HG03354 (cell line): Measurements from ENCODE around the gene HNMT.
"Not testable (repeated sequence)": the region's sequence is repeated elsewhere in the genome, so short reads cannot be mapped to it uniquely, and the experiment has no call there.

Source experiments
- ATAC-seq: cut with Tn5 transposase; IDR thresholded peaks from one replicate; pipeline ENCODE4 v1.9.1; 2021; ENCODE audit warnings: mild to moderate bottlenecking; ENCODE audit not compliant: unreplicated experiment, poor library complexity, severe bottlenecking

The HNMT gene

GRCh38 chr2:137964066-137964858, at the start of gene HNMT:
TSS of gene HNMT (plus strand) at chr2:137964473. CDS start at chr2:137964492, 19 bp downstream.
- ATAC-seq = no peak

- no peak for ATAC-seq
These were observed 43.0 kb upstream of the HNMT start for GRCh38 chr2:137921105-137921880.

GRCh38 chr2:137922171-137922570, 42.1 kb upstream of the HNMT start:
- ATAC-seq = not testable (repeated sequence)

- ATAC-seq = no peak
These were observed 40.3 kb upstream of the HNMT start for GRCh38 chr2:137924019-137924418.

GRCh38 chr2:137925599-137925998, 38.7 kb upstream of the HNMT start:
- ATAC-seq = no peak

- no peak for ATAC-seq
These were observed 36.4 kb upstream of the HNMT start for GRCh38 chr2:137927846-137928245.

GRCh38 chr2:137928547-137929518, 35.4 kb upstream of the HNMT start:
- ATAC-seq = no peak

- no peak for ATAC-seq
These were observed 34.8 kb upstream of the HNMT start for GRCh38 chr2:137929519-137929916.

GRCh38 chr2:137930146-137930545, 34.1 kb upstream of the HNMT start:
- ATAC-seq = no peak

- no peak for ATAC-seq
These were observed 28.7 kb upstream of the HNMT start for GRCh38 chr2:137935591-137935990.

GRCh38 chr2:137937246-137937645, 27.0 kb upstream of the HNMT start:
- ATAC-seq = no peak

- no peak for ATAC-seq
These were observed 26.5 kb upstream of the HNMT start for GRCh38 chr2:137937778-137938177.

GRCh38 chr2:137938204-137938603, 26.1 kb upstream of the HNMT start:
- no peak for ATAC-seq

GRCh38 chr2:137939026-137939425, 25.2 kb upstream of the HNMT start:
- no peak for ATAC-seq

- ATAC-seq = no peak
These were observed 24.1 kb upstream of the HNMT start for GRCh38 chr2:137940154-137940553.

GRCh38 chr2:137942037-137942832, 22.0 kb upstream of the HNMT start:
- ATAC-seq = no peak

- no peak for ATAC-seq
These were observed 21.2 kb upstream of the HNMT start for GRCh38 chr2:137942833-137943677.

GRCh38 chr2:137943678-137944347, 20.5 kb upstream of the HNMT start:
- no peak for ATAC-seq
